ENCODE results near the gene NOS2.

Gene NOS2

GRCh38 chr17:27721797-27722196 is 78.5 kb downstream of the NOS2 start:
- no peak for DNase-seq (ENCODE audit: low read depth, low spot score)
